GM18951 (cell line): ENCODE data around the gene ZBTB34.

ENCODE experiments used
- POLR2A ChIP-seq: IDR thresholded peaks from 4 replicates; pipeline ENCODE4 v1.6.1; 2011; ENCODE audit warnings: mild to moderate bottlenecking; ENCODE audit not compliant: insufficient read length, insufficient read depth; ENCODE audit errors: extremely low read depth
- in situ Hi-C: fragments of 300-500 bp; cut with MboI; formaldehyde crosslinking; loops from one replicate; pipeline ENCODE4 v1.12.0; 2022; ENCODE audit warnings: low sequenced_read_pairs, mixed read lengths, inconsistent platforms; ENCODE audit not compliant: unreplicated experiment

The ZBTB34 gene

DNA sequence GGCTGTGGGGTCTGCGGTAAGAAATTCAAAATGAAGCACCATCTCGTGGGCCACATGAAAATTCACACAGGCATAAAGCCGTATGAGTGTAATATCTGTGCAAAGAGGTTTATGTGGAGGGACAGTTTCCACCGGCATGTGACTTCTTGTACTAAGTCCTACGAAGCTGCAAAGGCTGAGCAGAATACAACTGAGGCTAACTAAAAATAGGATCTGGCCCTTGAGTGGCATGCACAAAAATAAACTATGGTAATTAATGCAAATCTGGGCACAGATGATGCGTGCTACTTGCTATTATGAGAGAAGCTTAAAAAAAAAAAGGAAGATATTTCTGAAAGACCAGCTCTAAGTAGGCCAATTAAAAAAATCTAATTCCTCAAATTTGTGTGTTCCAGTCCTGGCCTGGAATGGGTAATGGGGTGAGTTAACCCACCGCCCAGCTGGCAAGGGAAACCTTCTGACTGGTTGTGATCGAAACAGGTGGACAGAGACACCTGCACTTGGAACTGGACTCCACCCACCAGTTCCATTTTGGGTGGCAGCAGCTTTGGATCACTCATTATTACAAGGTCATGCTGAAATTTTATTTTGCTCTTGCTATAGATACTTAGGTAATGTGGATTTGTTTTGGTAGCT is 26.6 kb upstream of the ZBTB34 start:
- in situ Hi-C loops = no loop called here

DNA sequence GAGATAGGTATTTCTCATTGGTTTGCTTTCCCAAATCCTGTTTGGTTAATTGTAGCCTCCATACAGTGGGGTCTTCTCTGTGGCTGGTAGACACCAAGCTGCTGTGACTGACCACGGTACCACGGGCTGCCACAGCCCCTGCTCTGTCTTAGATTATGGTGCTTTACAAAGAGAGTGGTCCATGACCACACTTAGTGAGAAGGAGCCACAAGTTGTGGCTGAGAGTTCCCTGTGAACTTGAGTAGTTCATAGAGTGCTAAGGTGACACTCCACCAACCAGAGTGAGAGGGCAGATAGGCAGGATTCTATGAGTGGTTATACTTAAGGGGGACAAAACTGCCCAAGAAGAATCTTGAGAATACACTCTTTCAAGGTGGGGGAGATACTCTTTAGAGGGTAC is 25.8 kb upstream of the ZBTB34 start:
- no peak for TF ChIP-seq POLR2A
- in situ Hi-C loops = no loop called here

More for the DNA sequence above, 26.6 kb upstream of the ZBTB34 start:
- TF ChIP-seq POLR2A = no peak

DNA sequence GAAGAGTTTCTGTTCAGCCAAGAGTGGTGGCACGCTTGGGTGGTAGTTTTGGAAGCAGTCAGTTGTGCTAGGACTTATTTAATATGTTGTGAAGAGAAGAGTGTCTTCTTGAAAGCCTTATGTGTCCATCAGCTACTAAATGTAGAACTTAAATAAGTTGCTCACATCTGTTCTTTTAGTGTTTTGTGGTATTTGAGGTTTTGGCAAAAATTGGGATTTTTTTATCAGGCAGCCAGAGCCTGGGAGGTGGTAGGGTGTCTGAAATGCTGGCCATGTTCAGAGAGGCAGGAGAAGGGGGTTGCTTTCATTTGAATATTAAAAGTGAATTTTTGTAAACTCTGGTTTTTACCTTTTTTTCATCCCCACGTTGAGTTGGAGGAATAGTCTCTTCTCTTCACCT is 24.2 kb upstream of the ZBTB34 start:
- no peak for TF ChIP-seq POLR2A
- in situ Hi-C loops = no loop called here

DNA sequence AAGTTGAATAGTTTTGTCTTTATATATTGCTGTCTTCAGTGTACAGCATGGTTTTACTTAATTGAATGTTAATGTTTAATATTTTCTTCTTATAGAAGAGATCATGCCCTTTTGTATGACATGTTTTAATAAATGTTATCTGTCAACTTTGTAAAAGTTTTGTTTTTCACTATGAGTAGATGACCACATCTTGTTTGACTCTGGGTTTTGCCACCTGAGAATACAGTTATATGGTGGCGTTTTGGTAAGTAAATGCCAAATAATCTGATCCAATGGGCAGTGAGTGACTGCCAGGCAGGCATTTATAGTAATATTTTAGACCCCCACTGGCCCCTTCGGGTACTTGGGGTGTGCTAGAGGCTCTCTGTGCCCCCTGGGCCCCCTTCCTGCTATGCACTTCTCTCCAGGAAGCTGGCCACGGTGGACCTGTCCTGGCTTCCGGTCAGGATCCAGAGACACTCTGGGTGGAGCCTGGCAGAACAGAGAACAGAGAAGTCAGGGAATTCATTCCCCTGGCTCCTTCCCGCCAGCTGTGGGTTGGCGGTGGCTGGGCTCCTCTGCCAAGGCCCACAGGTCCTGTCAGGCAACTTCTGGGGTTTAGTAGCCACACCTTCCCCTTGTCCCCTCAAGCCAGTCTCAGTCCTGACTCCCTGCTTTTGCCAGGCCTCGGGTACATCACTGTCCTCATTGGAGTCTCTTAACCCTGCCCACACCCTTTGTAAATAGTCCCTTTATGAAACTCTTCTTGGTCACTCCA is 22.2 kb upstream of the ZBTB34 start:
- no peak for TF ChIP-seq POLR2A
- in situ Hi-C loops = no loop called here

DNA sequence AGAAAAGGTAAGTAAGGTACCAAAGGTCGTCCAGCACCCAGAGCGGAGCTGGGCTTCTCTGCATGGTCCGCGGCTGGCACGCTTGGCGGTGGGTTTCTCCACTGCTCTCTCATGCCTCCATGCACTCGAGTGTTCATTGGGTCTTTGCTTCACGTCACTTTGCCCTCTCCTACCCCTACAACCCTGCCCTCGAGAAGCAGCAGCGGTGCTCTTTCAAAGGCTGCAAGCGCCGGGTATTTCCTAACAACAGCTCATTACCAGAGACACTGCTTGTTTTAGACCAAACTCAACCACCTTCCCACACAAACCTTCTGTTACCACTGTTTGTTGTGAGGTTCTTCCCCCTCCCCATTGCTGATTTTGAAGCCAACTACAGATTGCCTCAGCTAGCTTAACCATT is 21.5 kb upstream of the ZBTB34 start:
- in situ Hi-C loops = no loop called here
- no peak for TF ChIP-seq POLR2A

DNA sequence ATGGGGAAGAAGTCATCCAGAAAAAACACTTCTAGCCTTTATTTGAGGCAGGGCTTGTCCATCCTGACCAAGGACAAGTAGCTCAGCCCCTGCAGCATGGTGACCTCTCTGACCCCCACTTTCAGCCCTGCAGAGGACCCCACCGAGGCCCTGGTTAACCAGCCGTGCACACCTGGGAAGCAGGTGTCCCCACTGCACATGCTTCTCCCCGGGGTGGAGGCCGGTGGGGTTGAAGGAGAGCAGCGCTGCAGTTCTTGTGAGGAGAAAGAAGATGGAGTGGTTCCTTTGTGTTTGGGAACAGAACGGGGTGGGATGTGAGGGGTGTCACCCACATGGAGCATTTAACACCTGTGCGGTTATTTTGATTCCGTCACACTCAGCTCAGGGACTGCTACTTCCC is 21.1 kb upstream of the ZBTB34 start:
- in situ Hi-C loops = no loop called here
- TF ChIP-seq POLR2A = no peak

DNA sequence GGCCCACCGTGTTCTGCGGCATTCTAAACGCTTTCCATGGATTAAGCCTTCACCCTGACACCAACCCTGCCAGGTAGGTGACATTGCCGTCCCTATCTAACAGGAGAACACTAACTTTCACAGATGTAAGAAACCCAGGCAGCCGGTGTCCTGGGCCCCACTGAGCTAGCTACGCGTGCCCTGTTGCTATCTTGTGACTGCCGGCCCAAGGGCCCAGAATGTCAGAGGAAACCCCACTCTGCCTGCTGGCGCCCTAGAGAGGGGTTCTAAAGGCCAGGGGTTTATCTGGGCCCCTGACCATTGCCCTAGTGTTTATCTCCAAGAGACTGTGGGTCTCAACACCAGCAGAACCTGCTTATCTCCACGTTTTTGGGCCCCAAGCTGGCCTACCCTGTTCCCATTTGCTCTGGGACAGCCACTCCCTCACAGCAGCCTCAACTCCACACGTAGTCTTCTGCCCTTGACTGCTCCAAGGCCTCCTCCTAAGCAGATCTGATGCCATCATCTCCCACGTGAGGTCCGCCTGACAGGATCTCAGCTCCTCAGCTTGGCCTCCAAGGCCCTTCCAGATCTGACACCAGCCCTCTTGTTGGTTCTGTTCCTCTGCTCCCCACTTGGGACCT is 18.1 kb upstream of the ZBTB34 start:
- in situ Hi-C loops = no loop called here
- no peak for TF ChIP-seq POLR2A

DNA sequence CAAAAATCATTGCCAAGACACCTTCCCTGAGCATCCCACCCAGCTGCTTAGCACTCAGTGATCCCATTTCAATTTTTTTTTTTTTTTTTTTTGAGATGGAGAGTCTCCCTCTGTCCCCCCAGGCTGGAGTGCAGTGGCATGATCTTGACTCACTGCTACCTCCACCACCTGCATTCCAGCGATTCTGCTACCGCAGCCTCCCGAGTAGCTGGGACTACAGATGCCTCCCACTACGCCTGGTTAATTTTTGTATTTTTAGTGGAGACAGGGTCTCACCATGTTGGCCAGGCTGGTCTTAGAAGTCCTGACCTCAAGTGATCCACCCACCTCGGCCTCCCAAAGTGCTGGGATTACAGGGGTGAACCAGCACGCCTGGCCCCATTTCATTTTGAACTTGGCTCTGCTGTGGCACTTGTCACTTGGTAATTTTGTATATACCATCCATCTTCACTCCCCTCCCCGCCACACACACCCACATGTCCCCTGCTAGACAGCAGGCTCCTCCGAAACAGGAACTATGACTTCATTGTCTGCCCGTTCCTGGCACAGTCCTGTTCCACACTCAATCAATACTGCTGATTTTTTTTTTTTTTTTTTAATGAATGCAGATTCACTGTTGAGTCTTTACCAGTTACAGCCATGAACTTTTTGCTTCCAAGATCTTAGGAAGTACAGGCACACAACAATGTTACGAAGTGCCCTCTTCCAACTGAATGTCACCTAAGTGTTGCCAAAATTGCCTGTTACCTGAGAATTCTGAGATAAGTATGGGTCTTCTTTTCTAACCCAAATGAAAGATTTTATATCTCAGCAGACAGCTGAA is 17.3 kb upstream of the ZBTB34 start:
- TF ChIP-seq POLR2A = no peak
- in situ Hi-C loops = no loop called here

DNA sequence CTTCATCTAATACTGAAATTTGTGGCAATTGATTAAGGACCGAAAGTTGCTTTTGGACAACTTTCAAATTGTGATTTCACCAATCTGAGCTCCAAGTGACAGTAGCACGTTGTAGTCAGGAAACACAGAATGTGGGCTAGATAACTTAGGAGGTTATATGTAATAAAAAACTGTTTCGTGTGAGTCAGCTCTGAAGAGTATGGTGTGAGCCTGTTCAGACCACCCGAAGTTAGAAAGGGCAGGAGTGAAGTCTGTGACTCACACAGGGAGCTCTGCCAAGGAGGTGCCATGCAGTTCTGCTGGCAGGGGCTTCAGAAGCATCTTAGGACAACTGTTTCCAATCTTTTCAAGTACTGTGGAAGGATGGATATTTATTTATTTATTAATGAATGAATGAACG is 16.4 kb upstream of the ZBTB34 start:
- TF ChIP-seq POLR2A = no peak
- in situ Hi-C loops = no loop called here

DNA sequence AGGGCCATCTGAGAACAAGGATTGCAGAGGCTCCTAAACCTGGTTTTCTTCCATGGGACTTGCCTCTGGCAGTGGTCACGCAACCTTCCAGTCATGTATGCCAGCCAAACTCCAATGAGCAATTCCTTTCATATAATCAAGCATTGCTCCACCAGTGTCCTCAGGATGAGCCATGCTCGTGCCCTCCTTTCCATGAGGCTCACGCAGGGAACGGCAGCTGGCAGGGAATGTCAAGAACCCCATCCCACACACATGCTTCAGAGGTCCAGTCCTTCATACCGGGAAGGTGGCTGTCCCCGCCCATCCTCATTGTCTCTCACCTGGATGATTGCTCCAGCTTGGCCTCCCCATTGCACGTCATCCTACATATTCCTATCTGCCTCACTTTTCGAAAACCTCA is 13.4 kb upstream of the ZBTB34 start:
- TF ChIP-seq POLR2A = no peak
- in situ Hi-C loops = no loop called here

DNA sequence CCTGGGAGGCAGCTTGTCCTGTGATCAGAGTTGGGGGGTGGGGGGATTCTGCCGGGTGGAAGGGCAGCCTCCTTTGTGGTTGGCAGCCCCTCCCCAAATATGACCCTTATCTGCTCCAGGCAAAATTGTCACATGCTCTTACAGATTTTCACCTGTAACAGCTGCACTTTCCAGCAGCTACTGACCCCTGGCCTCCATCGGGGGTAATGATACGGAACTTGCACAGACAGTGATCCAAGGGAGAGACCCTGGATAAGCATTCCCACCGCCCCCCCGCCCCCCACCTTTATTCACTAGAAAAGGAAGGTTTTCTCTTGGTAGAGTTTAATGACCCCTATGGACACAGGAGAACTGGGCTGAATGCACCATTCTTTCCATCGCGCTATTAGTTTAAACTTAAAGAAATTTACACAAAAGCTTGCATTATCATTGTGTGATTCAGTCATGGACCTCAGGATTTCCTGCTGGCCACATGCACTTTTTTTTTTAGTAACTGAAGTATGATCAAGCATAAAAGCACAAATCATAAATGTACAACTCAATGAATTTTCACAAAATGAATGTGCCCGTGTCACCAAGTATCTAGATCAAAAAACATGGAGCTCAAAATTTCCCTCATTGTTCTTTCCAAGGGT is 10.7 kb upstream of the ZBTB34 start:
- no peak for TF ChIP-seq POLR2A
- in situ Hi-C loops = no loop called here

DNA sequence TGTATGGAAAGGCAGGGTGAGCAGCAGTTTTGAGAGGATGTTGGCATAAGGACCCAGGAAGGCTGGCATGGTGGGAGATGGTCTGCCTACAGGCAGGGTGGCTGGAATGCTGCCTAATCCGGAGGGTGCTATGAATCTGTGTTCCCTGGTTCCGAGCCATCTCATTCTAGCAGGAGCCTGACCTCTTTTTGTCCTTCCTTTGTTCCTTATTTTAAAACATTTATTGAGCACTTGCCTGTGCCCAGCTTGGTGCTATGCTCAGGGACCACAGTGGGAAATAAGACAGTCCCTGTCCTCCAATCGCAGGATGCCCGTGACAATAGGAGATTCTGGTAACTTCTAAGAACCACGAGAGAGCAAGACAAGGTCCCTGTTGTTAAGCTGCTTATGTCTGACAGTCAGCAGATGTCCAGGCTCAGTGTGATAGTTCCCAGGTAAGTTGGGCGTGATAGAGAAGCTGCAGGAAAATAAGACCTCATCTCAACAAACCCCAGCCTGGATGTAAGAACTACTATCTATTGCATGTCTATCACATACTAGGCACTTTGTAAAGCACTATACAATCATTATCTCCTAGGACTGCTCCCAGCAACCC is 9.1 kb upstream of the ZBTB34 start:
- in situ Hi-C loops = no loop called here
- no peak for TF ChIP-seq POLR2A
